ENCODE results near the gene C11orf98. TPM values are rescaled to one million over a fixed set of nuclear protein-coding genes. Genes with fewer than 3 reads are reported as not detected.

Gene C11orf98
- polyA plus RNA-seq, 1 donor from 2014 or later, result 92.0 TPM

- Histone ChIP-seq H3K36me3 (ENCODE audit: insufficient read depth, low read length) (no peaks in the 10 kb centered on the region), H3K9me2 (ENCODE audit: insufficient read depth, low read length) (no peaks in the 10 kb centered on the region), H3K27me3 (ENCODE audit: insufficient read depth, low read depth, low read length) (no peaks in the 10 kb centered on the region), H4K20me1 (ENCODE audit: insufficient read depth) (no peaks in the 10 kb centered on the region), H3F3A (ENCODE audit: insufficient read depth, low read length, poor library complexity, severe bottlenecking) (no peaks in the 10 kb centered on the region), H3K79me2 (replicated peaks; ENCODE audit: insufficient read depth, low read length) (peaks cover 26% of the 10 kb centered on the region), H2AFZ (ENCODE audit: low read depth, low read length) (no peak overlapping the region), H3K4me2 (ENCODE audit: low read length) (no peak overlapping the region), H3K27ac (ENCODE audit: low read length) (no peak overlapping the region), H3K4me3 (ENCODE audit: low read length) (no peak overlapping the region), H3K9me3 (ENCODE audit: low read length) (no peaks in the 10 kb centered on the region), H3K9ac (ENCODE audit: low read length) (no peak overlapping the region)
- TF ChIP-seq CTCF (IDR thresholded peaks at IDR 0.05; ENCODE audit: poor library complexity, severe bottlenecking) (no peak), RAD21 (conservative IDR thresholded peaks at IDR 0.05) (no peak), POLR2AphosphoS5 (IDR thresholded peaks at IDR 0.05) (no peak), REST (IDR thresholded peaks at IDR 0.05; ENCODE audit: borderline replicate concordance) (no peak), TAF1 (IDR thresholded peaks at IDR 0.05; ENCODE audit: low read depth) (no peak), MXI1 (conservative IDR thresholded peaks at IDR 0.05; ENCODE audit: poor library complexity, severe bottlenecking) (no peak), EP300 (conservative IDR thresholded peaks at IDR 0.05; ENCODE audit: poor library complexity, severe bottlenecking) (no peak)
Observed at GRCh38 chr11:62644220-62644619, 20.8 kb downstream of the C11orf98 start.

- Histone ChIP-seq H3K79me2 (replicated peaks; ENCODE audit: insufficient read depth, low read length) (no peaks in the 10 kb centered on the region), H3K27ac (ENCODE audit: low read length) (no peak overlapping the region), H3F3A (ENCODE audit: insufficient read depth, low read length, poor library complexity, severe bottlenecking) (no peaks in the 10 kb centered on the region), H3K27me3 (ENCODE audit: insufficient read depth, low read depth, low read length) (no peaks in the 10 kb centered on the region), H3K36me3 (ENCODE audit: insufficient read depth, low read length) (no peaks in the 10 kb centered on the region), H3K9ac (ENCODE audit: low read length) (no peak overlapping the region), H3K4me2 (ENCODE audit: low read length) (no peak overlapping the region), H3K9me2 (ENCODE audit: insufficient read depth, low read length) (no peaks in the 10 kb centered on the region), H4K20me1 (ENCODE audit: insufficient read depth) (no peaks in the 10 kb centered on the region), H3K4me3 (ENCODE audit: low read length) (no peak overlapping the region), H2AFZ (ENCODE audit: low read depth, low read length) (no peak overlapping the region), H3K9me3 (ENCODE audit: low read length) (no peaks in the 10 kb centered on the region)
- TF ChIP-seq EP300 (conservative IDR thresholded peaks at IDR 0.05; ENCODE audit: poor library complexity, severe bottlenecking) (no peak), TAF1 (IDR thresholded peaks at IDR 0.05; ENCODE audit: low read depth) (no peak), EZH2 (IDR thresholded peaks at IDR 0.05; ENCODE audit: borderline replicate concordance, insufficient read depth, low read length, poor library complexity, severe bottlenecking) (no peak), SMC3 (conservative IDR thresholded peaks at IDR 0.05; ENCODE audit: poor library complexity) (no peak), REST (IDR thresholded peaks at IDR 0.05; ENCODE audit: borderline replicate concordance) (no peak)
Observed at GRCh38 chr11:62632492-62632891, 32.5 kb downstream of the C11orf98 start.

Measured in neural cell (in vitro differentiated cells).